ENCODE measurements around the gene DGKI.

- TF ChIP-seq POLR2AphosphoS5 (IDR thresholded peaks at IDR 0.05) (no peak), CTCF (IDR thresholded peaks at IDR 0.05 in 8 of 11, conservative IDR thresholded peaks at IDR 0.05 in 3 of 11) (no peak), POLR2A (IDR thresholded peaks at IDR 0.05) (no peak)
These were observed 6.3 kb upstream of the DGKI start for GRCh38 chr7:137853053-137853452.

Data from spleen (tissue), 7 donors.